ENCODE measurements around the gene IFITM5.
A peak's percentile ranks its signal among the peaks of the same experiment; 100 is the strongest.

The IFITM5 gene

DNA sequence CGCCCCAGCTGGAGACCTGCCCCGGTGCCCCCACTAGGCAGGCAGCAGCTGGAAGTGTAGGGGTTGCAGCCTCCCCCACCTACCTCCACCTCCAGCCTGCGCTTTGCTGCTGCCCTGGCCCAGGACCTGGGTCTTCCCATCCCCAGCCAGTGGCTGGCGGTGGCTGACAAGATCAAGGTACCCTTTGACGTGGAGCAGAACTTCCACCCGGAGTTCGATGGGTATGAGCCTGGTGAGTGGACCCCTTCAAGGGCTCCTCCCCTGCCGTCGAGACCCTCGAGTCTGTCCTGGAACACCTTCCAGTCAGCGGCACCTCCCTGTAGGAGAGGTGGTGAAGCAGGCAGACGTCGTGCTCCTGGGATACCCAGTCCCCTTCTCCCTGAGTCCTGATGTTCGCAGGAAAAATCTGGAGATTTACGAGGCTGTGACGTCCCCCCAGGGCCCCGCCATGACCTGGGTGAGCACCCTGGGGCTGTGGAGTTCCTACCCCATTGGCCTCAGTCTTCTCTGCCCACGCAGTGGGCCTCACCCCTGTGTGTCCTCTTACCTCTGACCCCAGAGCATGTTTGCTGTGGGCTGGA lies 6.0 kb downstream of the IFITM5 start:
- DNase-seq (ENCODE audit: extremely low read depth, insufficient read length), result no peak
- TF ChIP-seq, protein P1, sequence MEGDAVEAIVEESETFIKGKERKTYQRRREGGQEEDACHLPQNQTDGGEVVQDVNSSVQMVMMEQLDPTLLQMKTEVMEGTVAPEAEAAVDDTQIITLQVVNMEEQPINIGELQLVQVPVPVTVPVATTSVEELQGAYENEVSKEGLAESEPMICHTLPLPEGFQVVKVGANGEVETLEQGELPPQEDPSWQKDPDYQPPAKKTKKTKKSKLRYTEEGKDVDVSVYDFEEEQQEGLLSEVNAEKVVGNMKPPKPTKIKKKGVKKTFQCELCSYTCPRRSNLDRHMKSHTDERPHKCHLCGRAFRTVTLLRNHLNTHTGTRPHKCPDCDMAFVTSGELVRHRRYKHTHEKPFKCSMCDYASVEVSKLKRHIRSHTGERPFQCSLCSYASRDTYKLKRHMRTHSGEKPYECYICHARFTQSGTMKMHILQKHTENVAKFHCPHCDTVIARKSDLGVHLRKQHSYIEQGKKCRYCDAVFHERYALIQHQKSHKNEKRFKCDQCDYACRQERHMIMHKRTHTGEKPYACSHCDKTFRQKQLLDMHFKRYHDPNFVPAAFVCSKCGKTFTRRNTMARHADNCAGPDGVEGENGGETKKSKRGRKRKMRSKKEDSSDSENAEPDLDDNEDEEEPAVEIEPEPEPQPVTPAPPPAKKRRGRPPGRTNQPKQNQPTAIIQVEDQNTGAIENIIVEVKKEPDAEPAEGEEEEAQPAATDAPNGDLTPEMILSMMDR (IDR thresholded peaks at IDR 0.05; ENCODE audit: insufficient read depth, low read length, poor library complexity, severe bottlenecking), result no peak
- no peak overlapping the region for H3K4me3 ChIP-seq (replicated peaks; ENCODE audit: low read depth, low read length)
- no peaks in the 10 kb centered on the region for H3K27me3 ChIP-seq (replicated peaks; ENCODE audit: control insufficient read depth, insufficient read depth, low read length)
- H3K36me3 ChIP-seq (ENCODE audit: control insufficient read depth, insufficient read depth, low read length), result peaks cover 1% of the 10 kb centered on the region

DNA sequence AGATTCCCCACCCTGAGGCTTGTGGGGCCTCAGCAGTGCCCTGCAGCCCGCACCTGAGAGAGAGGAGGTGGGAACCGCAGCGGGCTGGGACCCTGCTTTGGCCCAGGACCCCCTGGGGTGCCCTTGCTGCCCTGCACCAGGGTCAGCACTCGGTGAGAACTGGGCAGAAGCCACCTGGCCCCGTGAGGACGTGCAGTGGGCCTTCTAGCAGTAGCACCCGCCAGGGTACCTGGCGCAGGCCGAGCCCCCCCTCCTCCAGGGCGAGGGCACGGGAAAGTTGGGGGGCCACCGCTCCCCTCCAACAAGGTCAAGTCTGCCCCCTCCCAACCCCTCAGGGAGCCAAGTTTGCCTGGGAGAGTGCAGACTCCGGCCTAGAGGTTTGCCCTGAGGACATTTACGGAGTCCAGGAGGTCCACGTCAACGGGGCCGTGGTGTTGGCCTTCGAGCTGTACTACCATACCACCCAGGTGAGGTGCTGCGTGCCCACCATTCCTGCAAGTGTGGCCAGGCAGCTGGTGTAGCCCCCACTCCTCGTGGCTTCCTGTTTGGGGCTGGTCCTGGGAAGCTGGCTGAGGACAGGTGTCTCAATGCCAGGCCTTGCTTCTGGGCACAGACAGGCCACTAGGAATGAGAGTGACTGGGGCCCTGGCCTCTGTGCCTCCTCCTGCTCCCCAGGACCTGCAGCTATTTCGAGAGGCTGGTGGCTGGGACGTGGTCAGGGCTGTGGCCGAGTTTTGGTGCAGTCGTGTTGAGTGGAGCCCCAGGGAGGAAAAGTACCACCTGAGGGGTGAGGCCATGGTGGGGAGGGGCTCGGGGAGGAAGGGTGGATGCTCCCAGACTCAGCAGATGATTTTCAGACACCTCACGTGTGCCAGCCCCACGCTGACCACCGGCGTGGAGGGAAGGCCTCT lies 6.9 kb downstream of the IFITM5 start:
- TF ChIP-seq, protein P1 (IDR thresholded peaks at IDR 0.05; ENCODE audit: insufficient read depth, low read length, poor library complexity, severe bottlenecking), result no peak
- peaks cover 1% of the 10 kb centered on the region for H3K36me3 ChIP-seq (ENCODE audit: control insufficient read depth, insufficient read depth, low read length)

GRCh38 chr11:291281-292210 lies 7.8 kb downstream of the IFITM5 start:
- Histone ChIP-seq H3K36me3 (ENCODE audit: control insufficient read depth, insufficient read depth, low read length) (peaks cover 1% of the 10 kb centered on the region), H3K4me3 (replicated peaks; ENCODE audit: low read depth, low read length) (no peak overlapping the region), H3K27me3 (replicated peaks; ENCODE audit: control insufficient read depth, insufficient read depth, low read length) (no peaks in the 10 kb centered on the region)
- TF ChIP-seq, protein P1 (IDR thresholded peaks at IDR 0.05; ENCODE audit: insufficient read depth, low read length, poor library complexity, severe bottlenecking), result no peak
- peak; percentile 11 for DNase-seq (ENCODE audit: extremely low read depth, insufficient read length)

More for the DNA sequence above, 6.9 kb downstream of the IFITM5 start:
- DNase-seq (ENCODE audit: extremely low read depth, insufficient read length), result no peak
- no peaks in the 10 kb centered on the region for H3K27me3 ChIP-seq (replicated peaks; ENCODE audit: control insufficient read depth, insufficient read depth, low read length)
- no peak overlapping the region for H3K4me3 ChIP-seq (replicated peaks; ENCODE audit: low read depth, low read length)

- H3K4me3 ChIP-seq (replicated peaks; ENCODE audit: low read depth, low read length), result no peak overlapping the region
- DNase-seq (ENCODE audit: extremely low read depth, insufficient read length), result no peak
- H3K36me3 ChIP-seq (ENCODE audit: control insufficient read depth, insufficient read depth, low read length), result peaks cover 1% of the 10 kb centered on the region
- H3K27me3 ChIP-seq (replicated peaks; ENCODE audit: control insufficient read depth, insufficient read depth, low read length), result no peaks in the 10 kb centered on the region
- TF ChIP-seq, protein P1 (IDR thresholded peaks at IDR 0.05; ENCODE audit: insufficient read depth, low read length, poor library complexity, severe bottlenecking), result no peak
Measured at GRCh38 chr11:290621-291231, 8.6 kb downstream of the IFITM5 start.

Data from GM06990 (cell line).